KG1 (cell line): Measurements from ENCODE around the gene IKZF1.
A peak's percentile ranks its signal among the peaks of the same experiment; 100 is the strongest.

ENCODE experiments used
- DNase-seq: peaks from one replicate; lab custom pipeline; 2025; lab: John Stamatoyannopoulos, UW

IKZF1 gene

GRCh38 chr7:50412973-50413372 lies 108.5 kb downstream of the IKZF1 start:
- DNase-seq = no peak

GRCh38 chr7:50413561-50413960 lies 109.0 kb downstream of the IKZF1 start:
- no peak for DNase-seq

- DNase-seq = no peak
Observed at GRCh38 chr7:50415844-50416364, 111.4 kb downstream of the IKZF1 start.

GRCh38 chr7:50416527-50417182 lies 112.1 kb downstream of the IKZF1 start:
- DNase-seq = peak; percentile 19

GRCh38 chr7:50418086-50418515 lies 113.6 kb downstream of the IKZF1 start:
- peak; percentile 83 for DNase-seq

- no peak for DNase-seq
Observed at GRCh38 chr7:50418526-50419290, 114.2 kb downstream of the IKZF1 start.

- no peak for DNase-seq
Observed at GRCh38 chr7:50421043-50421442, 116.5 kb downstream of the IKZF1 start.

- DNase-seq = no peak
Observed at GRCh38 chr7:50422858-50423257, 118.3 kb downstream of the IKZF1 start.

- DNase-seq = no peak
Observed at GRCh38 chr7:50423860-50424259, 119.3 kb downstream of the IKZF1 start.

- DNase-seq = no peak
Observed at GRCh38 chr7:50425318-50425717, 120.8 kb downstream of the IKZF1 start.

GRCh38 chr7:50426280-50427045 lies 121.9 kb downstream of the IKZF1 start:
- no peak for DNase-seq

- no peak for DNase-seq
Observed at GRCh38 chr7:50427518-50427917, 123.0 kb downstream of the IKZF1 start.

GRCh38 chr7:50428911-50429310 lies 124.4 kb downstream of the IKZF1 start:
- no peak for DNase-seq

- no peak for DNase-seq
Observed at GRCh38 chr7:50431316-50431715, 126.8 kb downstream of the IKZF1 start.

GRCh38 chr7:50431722-50432305 lies 127.3 kb downstream of the IKZF1 start:
- no peak for DNase-seq

- DNase-seq = no peak
Observed at GRCh38 chr7:50436133-50436806, 131.8 kb downstream of the IKZF1 start.

GRCh38 chr7:50446542-50446960 lies 142.0 kb downstream of the IKZF1 start:
- DNase-seq = no peak

- no peak for DNase-seq
Observed at GRCh38 chr7:50448823-50449222, 144.3 kb downstream of the IKZF1 start.

GRCh38 chr7:50449501-50449880 lies 145.0 kb downstream of the IKZF1 start:
- no peak for DNase-seq

- peak; percentile 69 for DNase-seq
Observed at GRCh38 chr7:50449881-50450589, 145.5 kb downstream of the IKZF1 start, which contains the start of gene FIGNL1. FIGNL1 (minus strand) TSS chr7:50450350; CDS start chr7:50447287, 3,063 bp downstream.

GRCh38 chr7:50450590-50451032 lies 146.1 kb downstream of the IKZF1 start:
- DNase-seq = no peak
